ENCODE data around the gene GNPAT. TPM values are rescaled to one million over a fixed set of nuclear protein-coding genes. Genes with fewer than 3 reads are reported as not detected.
"Not testable (repeated sequence)": the region's sequence is repeated elsewhere in the genome, so short reads cannot be mapped to it uniquely, and the experiment has no call there.

The GNPAT gene
- total and polyA plus RNA-seq, 2 experiments from 2014 or later, result 32.8 to 45.4 TPM

DNA sequence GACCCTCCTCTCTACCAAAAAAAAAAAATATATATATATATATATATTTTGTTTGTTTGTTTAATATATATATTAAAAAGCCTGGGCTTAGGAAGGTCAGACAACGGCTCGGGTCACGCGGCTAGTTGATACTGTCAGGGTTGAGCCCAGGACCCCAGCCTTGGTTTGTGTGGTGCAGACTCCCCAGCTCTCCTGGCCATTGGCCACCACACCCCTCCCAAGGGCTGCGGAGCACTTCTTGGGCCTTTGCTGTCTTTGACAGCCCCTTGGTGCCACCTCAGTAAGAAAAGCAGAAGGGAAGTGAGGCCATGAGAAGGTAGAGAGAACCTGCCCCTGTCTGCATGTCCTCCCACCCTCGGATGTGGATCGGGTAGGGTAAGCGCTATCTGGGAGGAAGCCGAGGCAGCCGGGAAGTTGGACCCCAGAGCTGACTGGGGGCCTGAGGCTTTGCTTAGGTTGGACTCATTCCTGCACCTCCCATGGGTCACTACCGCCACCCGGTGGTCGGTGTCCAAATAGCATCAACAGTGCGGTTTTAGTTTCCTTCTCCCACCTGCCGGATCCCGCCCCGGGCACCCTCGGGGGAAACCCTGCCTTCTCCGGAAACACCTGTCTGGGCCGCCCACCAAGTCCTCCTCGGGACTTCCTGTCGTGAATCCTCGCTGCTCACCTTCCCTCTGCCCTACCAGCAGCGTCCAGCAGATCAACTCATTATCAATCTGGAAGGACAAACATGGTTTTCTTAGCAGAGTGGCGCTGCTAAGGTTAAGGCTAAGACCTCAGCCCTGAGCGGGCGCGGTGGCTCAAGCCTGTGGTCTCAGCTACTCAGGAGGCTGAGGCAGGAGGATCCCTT is 29.8 kb upstream of the GNPAT start:
- H3K4me1 ChIP-seq (ENCODE audit: insufficient read depth), result peaks cover 4% of the 10 kb centered on the region; the same call in 1 of the 2 replicates
- ATAC-seq (peak; percentile 89), DNase-seq (ENCODE audit: low spot score) (peak; percentile 94)
- H3K4me3 Mint-ChIP-seq, result peak overlapping the region; percentile 61
- peaks cover 63% of the 10 kb centered on the region for H3K27me3 Mint-ChIP-seq (ENCODE audit: insufficient read depth, low read depth, poor library complexity)
- no peak overlapping the region for H3K27ac Mint-ChIP-seq
- TF ChIP-seq JUNB (IDR thresholded peaks at IDR 0.05; ENCODE audit: unreplicated experiment), result no peak
- TF ChIP-seq CTCF (conservative IDR thresholded peaks at IDR 0.05; ENCODE audit: low read depth in 2 of 2), result peak; percentile 74 to 96
- H3K27me3 ChIP-seq (ENCODE audit: insufficient read depth), result peaks cover 55% of the 10 kb centered on the region
- no peaks in the 10 kb centered on the region for H3K79me2 ChIP-seq (replicated peaks; ENCODE audit: insufficient read depth)
- no peak overlapping the region for H2AFZ ChIP-seq
- H3K36me3 ChIP-seq (ENCODE audit: insufficient read depth), result no peaks in the 10 kb centered on the region
- no peaks in the 10 kb centered on the region for H3F3A ChIP-seq (replicated peaks; ENCODE audit: low read depth)
- H3K4me1 Mint-ChIP-seq, result peaks cover 12% of the 10 kb centered on the region
- H3K27ac ChIP-seq (ENCODE audit: low read depth), result no peak overlapping the region
- H3K4me3 ChIP-seq, result peak overlapping the region; percentile 38
- H4K20me1 ChIP-seq (replicated peaks; ENCODE audit: insufficient read depth), result peaks cover 5% of the 10 kb centered on the region
- H3K4me2 ChIP-seq, result peak overlapping the region; percentile 69
- no peaks in the 10 kb centered on the region for H3K36me3 Mint-ChIP-seq (ENCODE audit: low read depth)
- H3K9me2 ChIP-seq (ENCODE audit: insufficient read depth), result no peaks in the 10 kb centered on the region
- no peaks in the 10 kb centered on the region for H3K9me3 Mint-ChIP-seq

GRCh38 chr1:231212301-231212700 is 28.7 kb upstream of the GNPAT start:
- H3K4me1 ChIP-seq (ENCODE audit: insufficient read depth); H3K36me3 ChIP-seq (ENCODE audit: insufficient read depth); H3K27ac Mint-ChIP-seq; H2AFZ ChIP-seq; H3K36me3 Mint-ChIP-seq (ENCODE audit: low read depth); H3K79me2 ChIP-seq (replicated peaks; ENCODE audit: insufficient read depth); H3F3A ChIP-seq (replicated peaks; ENCODE audit: low read depth); H3K9me2 ChIP-seq (ENCODE audit: insufficient read depth); H4K20me1 ChIP-seq (replicated peaks; ENCODE audit: insufficient read depth); H3K4me3 Mint-ChIP-seq; H3K4me3 ChIP-seq; H3K4me2 ChIP-seq; H3K9me3 Mint-ChIP-seq; H3K27ac ChIP-seq (ENCODE audit: low read depth): not testable (repeated sequence)
- peaks cover 66% of the 10 kb centered on the region for H3K27me3 ChIP-seq (ENCODE audit: insufficient read depth)
- Mint-ChIP-seq H3K4me1 (peaks cover 20% of the 10 kb centered on the region), H3K27me3 (ENCODE audit: insufficient read depth, low read depth, poor library complexity) (peaks cover 73% of the 10 kb centered on the region)
- TF ChIP-seq POLR2AphosphoS5 (IDR thresholded peaks at IDR 0.05; ENCODE audit: low read depth) (peak; percentile 29; the same call in 1 of the 2 replicates), NANOG (IDR thresholded peaks at IDR 0.05; ENCODE audit: borderline replicate concordance) (0 out of 2 replicates have a peak, but pooled peaks have one; percentile 26)
- DNase-seq (ENCODE audit: low spot score), result peak; percentile 50
- ATAC-seq, result peak; percentile 21

GRCh38 chr1:231213831-231214573 is 27.0 kb upstream of the GNPAT start:
- no peaks in the 10 kb centered on the region for H3F3A ChIP-seq (replicated peaks; ENCODE audit: low read depth)
- no peak for DNase-seq (ENCODE audit: low spot score)
- Mint-ChIP-seq H3K4me3 (no peak overlapping the region), H3K27ac (no peak overlapping the region), H3K27me3 (ENCODE audit: insufficient read depth, low read depth, poor library complexity) (peaks cover 77% of the 10 kb centered on the region), H3K9me3 (no peaks in the 10 kb centered on the region), H3K4me1 (peaks cover 20% of the 10 kb centered on the region), H3K36me3 (ENCODE audit: low read depth) (no peaks in the 10 kb centered on the region)
- no peak overlapping the region for H2AFZ ChIP-seq
- H3K27ac ChIP-seq (ENCODE audit: low read depth), result no peak overlapping the region
- H3K4me2 ChIP-seq, result no peak overlapping the region
- TF ChIP-seq STAT1 (IDR thresholded peaks at IDR 0.05; ENCODE audit: unreplicated experiment) (no peak), POLR2AphosphoS5 (IDR thresholded peaks at IDR 0.05; ENCODE audit: low read depth) (no peak), CTCF (conservative IDR thresholded peaks at IDR 0.05; ENCODE audit: low read depth in 2 of 2) (no peak), ZNF114 (CRISPR knock-in tag; IDR thresholded peaks at IDR 0.05) (no peak), EZH2phosphoT487 (IDR thresholded peaks at IDR 0.05; ENCODE audit: unreplicated experiment) (no peak), JUNB (IDR thresholded peaks at IDR 0.05; ENCODE audit: unreplicated experiment) (no peak)
- no peak overlapping the region for H3K4me3 ChIP-seq
- ATAC-seq, result no peak
- H3K4me1 ChIP-seq (ENCODE audit: insufficient read depth), result peaks cover 4% of the 10 kb centered on the region; the same call in 1 of the 2 replicates
- H3K79me2 ChIP-seq (replicated peaks; ENCODE audit: insufficient read depth), result no peaks in the 10 kb centered on the region
- H3K9me2 ChIP-seq (ENCODE audit: insufficient read depth), result no peaks in the 10 kb centered on the region
- H4K20me1 ChIP-seq (replicated peaks; ENCODE audit: insufficient read depth), result peaks cover 5% of the 10 kb centered on the region
- peaks cover 78% of the 10 kb centered on the region for H3K27me3 ChIP-seq (ENCODE audit: insufficient read depth)
- H3K36me3 ChIP-seq (ENCODE audit: insufficient read depth), result no peaks in the 10 kb centered on the region

All from GM23338 (cell line).